Lower lobe of right lung (tissue), 2 donors: ENCODE results near the gene CCDC181. TPM values are rescaled to one million over a fixed set of nuclear protein-coding genes. Genes with fewer than 3 reads are reported as not detected.

Experiments used
- ATAC-seq, 2 donors: fragments of 200-7000 bp; cut with Tn5 transposase; one replicate each; pipeline ENCODE4 v1.9.1; 2020 to 2022; ENCODE audit warnings: mild to moderate bottlenecking in 2 of 2, moderate library complexity in 2 of 2
- DNase-seq: peaks from one replicate; pipeline ENCODE4 v3.0.0-alpha.2; 2020
- H3K27ac ChIP-seq: fragments of 200-600 bp; one replicate; pipeline ENCODE4 v1.8.0; 2022
- H3K27me3 ChIP-seq: fragments of 200-600 bp; one replicate; pipeline ENCODE4 v1.8.0; 2022; ENCODE audit warnings: low read depth
- H3K36me3 ChIP-seq: fragments of 200-600 bp; one replicate; pipeline ENCODE4 v1.8.0; 2022; ENCODE audit warnings: mild to moderate bottlenecking
- H3K4me1 ChIP-seq: fragments of 200-600 bp; one replicate; pipeline ENCODE4 v1.8.0; 2022
- H3K4me3 ChIP-seq: fragments of 200-600 bp; one replicate; pipeline ENCODE4 v1.8.0; 2022; ENCODE audit warnings: mild to moderate bottlenecking
- H3K9me3 ChIP-seq: fragments of 200-600 bp; one replicate; pipeline ENCODE4 v1.8.0; 2022
- intact Hi-C: fragments of 100-400 bp; cut with DNase I; formaldehyde crosslinking; loops from one replicate; pipeline ENCODE4 v1.11.0; 2022
- total RNA-seq: library from RNA; stranded (reverse); fragmentation: NEBNext Ultra II Directional; extraction: Animal tissue kit (Norgen Biotek cat#: 25700); gene quantifications from one replicate; pipeline ENCODE4 v1.2.1, GENCODE V29; 2021
- TF ChIP-seq, protein P1 (sequence below): fragments of 200-600 bp; IDR thresholded peaks from one replicate; pipeline ENCODE4 v1.8.0; 2022; ENCODE audit warnings: antibody characterized with exemption, mild to moderate bottlenecking
- donor health status: DM: no; HTN: yes; CAD: no; lungs with severe emphysema.

Gene CCDC181
- total RNA-seq, 1 donor from 2014 or later: 1.4 TPM

- TF ChIP-seq, protein P1, sequence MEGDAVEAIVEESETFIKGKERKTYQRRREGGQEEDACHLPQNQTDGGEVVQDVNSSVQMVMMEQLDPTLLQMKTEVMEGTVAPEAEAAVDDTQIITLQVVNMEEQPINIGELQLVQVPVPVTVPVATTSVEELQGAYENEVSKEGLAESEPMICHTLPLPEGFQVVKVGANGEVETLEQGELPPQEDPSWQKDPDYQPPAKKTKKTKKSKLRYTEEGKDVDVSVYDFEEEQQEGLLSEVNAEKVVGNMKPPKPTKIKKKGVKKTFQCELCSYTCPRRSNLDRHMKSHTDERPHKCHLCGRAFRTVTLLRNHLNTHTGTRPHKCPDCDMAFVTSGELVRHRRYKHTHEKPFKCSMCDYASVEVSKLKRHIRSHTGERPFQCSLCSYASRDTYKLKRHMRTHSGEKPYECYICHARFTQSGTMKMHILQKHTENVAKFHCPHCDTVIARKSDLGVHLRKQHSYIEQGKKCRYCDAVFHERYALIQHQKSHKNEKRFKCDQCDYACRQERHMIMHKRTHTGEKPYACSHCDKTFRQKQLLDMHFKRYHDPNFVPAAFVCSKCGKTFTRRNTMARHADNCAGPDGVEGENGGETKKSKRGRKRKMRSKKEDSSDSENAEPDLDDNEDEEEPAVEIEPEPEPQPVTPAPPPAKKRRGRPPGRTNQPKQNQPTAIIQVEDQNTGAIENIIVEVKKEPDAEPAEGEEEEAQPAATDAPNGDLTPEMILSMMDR: no peak
- Histone ChIP-seq H3K36me3 (peaks cover 24% of the 10 kb centered on the region), H3K4me1 (no peaks in the 10 kb centered on the region), H3K4me3 (no peak overlapping the region), H3K27me3 (no peaks in the 10 kb centered on the region), H3K27ac (no peak overlapping the region), H3K9me3 (no peaks in the 10 kb centered on the region)
- ATAC-seq (peak in 1 of 2 donors; percentile 12), DNase-seq (no peak)
- intact Hi-C loops: loop anchor here (10.0 kb wide), 1 partner anchor 76 kb away; no protein-coding TSS in a partner anchor
Measured at GRCh38 chr1:169468982-169469381, 41.7 kb upstream of the CCDC181 start.

DNA sequence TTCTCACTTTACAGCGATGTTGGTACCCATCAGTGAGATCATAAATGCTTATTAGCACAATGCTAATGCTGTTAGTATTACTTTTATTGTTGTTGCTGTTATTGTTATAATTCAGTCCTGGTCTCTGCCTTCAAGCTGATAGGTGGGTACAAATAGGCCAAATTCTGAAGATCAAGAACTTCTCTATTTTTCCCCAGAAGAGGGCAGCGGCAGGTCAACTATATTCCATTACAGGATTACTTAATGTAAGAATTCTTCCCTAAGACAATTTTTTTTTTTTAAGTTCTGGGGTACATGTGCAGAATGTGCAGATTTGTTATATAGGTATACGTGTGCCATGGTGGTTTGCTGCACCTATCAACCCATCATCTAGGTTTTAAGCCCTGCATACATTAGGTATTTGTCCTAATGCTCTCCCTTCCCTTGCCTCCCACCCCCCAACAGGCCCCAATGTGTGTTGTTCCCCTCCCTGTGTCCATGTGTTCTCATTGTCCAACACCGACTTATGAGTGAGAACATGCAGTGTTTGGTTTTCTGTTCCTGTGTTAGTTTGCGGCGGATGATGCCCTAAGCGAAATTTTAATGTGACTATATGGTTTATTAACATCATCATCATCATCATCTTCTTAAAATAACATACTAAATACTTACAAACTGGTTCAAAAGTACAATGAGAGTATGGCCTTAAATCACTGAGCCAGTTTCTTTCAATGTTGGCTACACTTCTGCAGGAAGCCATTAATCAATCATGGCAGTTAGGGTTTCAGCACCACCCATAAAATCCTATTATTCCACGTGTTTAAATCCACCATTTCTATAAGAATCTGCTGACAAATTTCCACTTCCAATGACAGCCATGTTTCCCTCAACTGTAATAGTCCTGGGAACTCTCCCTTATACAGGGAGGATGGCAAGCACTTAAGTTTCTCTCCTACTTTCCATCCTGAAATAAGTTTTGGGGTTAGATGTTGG lies 39.3 kb upstream of the CCDC181 start:
- Histone ChIP-seq H3K9me3 (no peaks in the 10 kb centered on the region), H3K4me1 (no peaks in the 10 kb centered on the region), H3K4me3 (no peak overlapping the region), H3K36me3 (peaks cover 24% of the 10 kb centered on the region), H3K27me3 (no peaks in the 10 kb centered on the region), H3K27ac (no peak overlapping the region)
- ATAC-seq (peak in 1 of 2 donors; percentile 33), DNase-seq (no peak)
- intact Hi-C loops: loop anchor here (10.0 kb wide), 1 partner anchor 78 kb away; no protein-coding TSS in a partner anchor
- TF ChIP-seq, protein P1: peak; percentile 33

DNA sequence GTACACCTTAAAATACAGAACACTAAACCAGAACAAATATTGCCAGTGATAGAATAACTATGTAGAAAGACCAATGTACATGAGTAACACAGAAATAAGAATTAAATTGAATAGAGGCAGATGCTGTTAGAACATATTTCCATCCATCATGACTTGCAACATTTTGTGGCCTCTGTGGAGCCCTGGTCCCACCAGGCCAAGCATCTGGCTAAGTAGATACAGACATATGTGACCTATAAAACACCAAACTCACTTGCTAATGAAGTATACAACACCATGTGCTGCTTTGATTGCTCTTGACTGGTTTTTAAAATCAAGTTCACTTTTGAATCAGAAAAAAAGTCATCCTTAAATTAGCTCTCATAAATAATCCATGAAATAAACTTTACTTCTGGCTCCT lies 38.0 kb upstream of the CCDC181 start:
- ATAC-seq (no peak), DNase-seq (no peak)
- no peak overlapping the region for H3K27ac ChIP-seq
- TF ChIP-seq, protein P1: no peak
- H3K27me3 ChIP-seq: no peaks in the 10 kb centered on the region
- H3K9me3 ChIP-seq: no peaks in the 10 kb centered on the region
- no peak overlapping the region for H3K4me3 ChIP-seq
- intact Hi-C loops: loop anchor here (10.0 kb wide), 1 partner anchor 80 kb away; no protein-coding TSS in a partner anchor
- peaks cover 4% of the 10 kb centered on the region for H3K4me1 ChIP-seq
- H3K36me3 ChIP-seq: peaks cover 24% of the 10 kb centered on the region

DNA sequence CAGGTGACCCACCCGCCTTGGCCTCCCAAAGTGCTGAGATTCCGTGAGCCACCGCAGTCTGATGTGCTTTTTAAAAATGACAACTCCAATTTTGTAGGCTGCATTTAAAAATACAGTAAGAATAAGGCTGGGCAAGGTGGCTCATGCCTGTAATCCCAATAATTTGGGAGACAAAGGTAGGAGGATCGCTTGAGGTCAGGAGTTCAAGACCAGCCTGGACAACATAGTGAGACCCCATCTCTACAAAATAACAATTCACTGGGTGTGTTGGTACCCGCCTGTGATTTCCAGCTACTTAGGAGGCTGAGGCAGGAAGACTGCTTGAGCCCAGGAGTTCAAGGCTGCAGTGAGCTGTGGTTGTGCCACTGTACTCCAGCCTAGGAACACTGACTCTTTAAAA lies 35.1 kb upstream of the CCDC181 start:
- H3K4me3 ChIP-seq: no peak overlapping the region
- DNase-seq (no peak), ATAC-seq (no peak)
- intact Hi-C loops: loop anchor here (10.0 kb wide), 1 partner anchor 82 kb away; no protein-coding TSS in a partner anchor
- H3K9me3 ChIP-seq: no peaks in the 10 kb centered on the region
- peaks cover 9% of the 10 kb centered on the region for H3K36me3 ChIP-seq
- H3K4me1 ChIP-seq: peaks cover 9% of the 10 kb centered on the region
- TF ChIP-seq, protein P1: no peak
- H3K27ac ChIP-seq: no peak overlapping the region
- no peaks in the 10 kb centered on the region for H3K27me3 ChIP-seq

- Histone ChIP-seq H3K27me3 (no peaks in the 10 kb centered on the region), H3K4me3 (no peak overlapping the region), H3K36me3 (peaks cover 9% of the 10 kb centered on the region), H3K9me3 (no peaks in the 10 kb centered on the region), H3K4me1 (peaks cover 9% of the 10 kb centered on the region), H3K27ac (no peak overlapping the region)
- TF ChIP-seq, protein P1: no peak
- DNase-seq: no peak
- intact Hi-C loops: loop anchor here (10.0 kb wide), 1 partner anchor 83 kb away; no protein-coding TSS in a partner anchor
- no peak for ATAC-seq
Measured at GRCh38 chr1:169461390-169462000, 34.2 kb upstream of the CCDC181 start.
